OCI-LY7 (cell line): ENCODE data around the gene NCOA3. TPM values are rescaled to one million over a fixed set of nuclear protein-coding genes. Genes with fewer than 3 reads are reported as not detected.
A peak's percentile ranks its signal among the peaks of the same experiment; 100 is the strongest.

ENCODE experiments used
- BruUV-seq: library from RNA; stranded (reverse); fragments of 400-500 nt; replicated peaks from 2 replicates; lab custom pipeline; 2021; lab: Mats Ljungman, UMichigan
- CTCF ChIA-PET: fragments of 300-600 bp; sonication (Branson Sonifier 250); formaldehyde crosslinking; loops from one replicate; lab custom pipeline; 2022; ENCODE audit warnings: antibody characterized with exemption; ENCODE audit not compliant: unreplicated experiment; lab: Charles Lee
- POLR2A ChIA-PET: fragments of 300-600 bp; sonication (Branson Sonifier 250); formaldehyde crosslinking; loops from one replicate; lab custom pipeline; 2022; ENCODE audit warnings: antibody characterized with exemption; lab: Charles Lee
- DNase-seq: peaks from one replicate; pipeline ENCODE4 v3.0.0-alpha.2; 2015; ENCODE audit warnings: low spot score
- H2AFZ ChIP-seq: fragments of 200-600 bp; sonication (generic), shearing (Covaris generic); 2 replicates; pipeline ENCODE4 v1.6.1; 2014; ENCODE audit warnings: mild to moderate bottlenecking, antibody characterized with exemption, low read length, moderate library complexity
- H3K27ac ChIP-seq: fragments of 200-600 bp; sonication (generic); 2 replicates; pipeline ENCODE4 v1.5.1; 2014; ENCODE audit warnings: mixed run types, low read depth, mild to moderate bottlenecking, moderate library complexity, low read length, inconsistent platforms; ENCODE audit not compliant: poor library complexity, severe bottlenecking
- H3K36me3 ChIP-seq: fragments of 200-600 bp; sonication (generic); 2 replicates; pipeline ENCODE4 v1.6.1; 2014; ENCODE audit warnings: mild to moderate bottlenecking, antibody characterized with exemption, low read length, moderate library complexity, mixed read lengths; ENCODE audit not compliant: insufficient read depth
- H3K4me1 ChIP-seq: fragments of 200-600 bp; sonication (generic); 2 replicates; pipeline ENCODE4 v1.5.1; 2014; ENCODE audit warnings: mild to moderate bottlenecking, low read length; ENCODE audit not compliant: insufficient read depth, poor library complexity, severe bottlenecking
- H3K4me2 ChIP-seq: fragments of 200-600 bp; sonication (generic); 2 replicates; pipeline ENCODE4 v1.6.1; 2014; ENCODE audit warnings: mild to moderate bottlenecking, low read length
- H3K4me3 ChIP-seq: fragments of 200-600 bp; sonication (generic); 2 replicates; pipeline ENCODE4 v1.5.1; 2014; ENCODE audit warnings: mild to moderate bottlenecking, low read depth, low read length; ENCODE audit not compliant: poor library complexity, severe bottlenecking
- H3K79me2 ChIP-seq: fragments of 200-600 bp; sonication (generic); 2 replicates; pipeline ENCODE4 v1.6.1; 2016; ENCODE audit warnings: low read depth, mild to moderate bottlenecking, low read length, moderate library complexity, mixed read lengths; ENCODE audit not compliant: insufficient read depth
- H3K9me2 ChIP-seq: fragments of 200-600 bp; sonication (generic); 2 replicates; pipeline ENCODE4 v1.6.1; 2016; ENCODE audit warnings: mild to moderate bottlenecking, low read length, mixed read lengths; ENCODE audit not compliant: insufficient read depth
- H3K9me3 ChIP-seq: fragments of 200-600 bp; sonication (generic); 2 replicates; pipeline ENCODE4 v1.6.1; 2014; ENCODE audit warnings: mild to moderate bottlenecking, mixed run types, low read length, mixed read lengths
- H4K20me1 ChIP-seq: fragments of 200-600 bp; sonication (generic); 2 replicates; pipeline ENCODE4 v1.6.1; 2014; ENCODE audit warnings: mild to moderate bottlenecking, antibody characterized with exemption, low read length, moderate library complexity, mixed read lengths; ENCODE audit not compliant: insufficient read depth
- CTCF ChIP-seq: fragments of 200-600 bp; sonication (generic); conservative IDR thresholded peaks from 2 replicates; pipeline ENCODE4 v1.5.1; 2014; ENCODE audit warnings: mild to moderate bottlenecking, antibody characterized with exemption, low read length, moderate library complexity, mixed read lengths
- EZH2phosphoT487 ChIP-seq: fragments of 200-600 bp; sonication (generic); IDR thresholded peaks from 2 replicates; pipeline ENCODE4 v1.6.1; 2018; ENCODE audit warnings: low read depth, borderline replicate concordance, mild to moderate bottlenecking, mixed run types, antibody characterized with exemption, low read length, moderate library complexity, mixed read lengths
- intact Hi-C: fragments of 100-400 bp; cut with micrococcal nuclease; formaldehyde crosslinking; loops from one replicate; pipeline ENCODE4 v1.10.0; 2022; ENCODE audit not compliant: unreplicated experiment
- total RNA-seq, 2 experiments: library from RNA; depleted of rRNA in 1 of 2; stranded (reverse); fragments of >200 nt in 1 of 2; shearing (Covaris generic) in 1 of 2; gene quantifications; 2 replicates each; pipeline ENCODE4 v1.2.3, GENCODE V29; 2014 to 2022

Gene NCOA3
- total RNA-seq, 2 experiments from 2014 or later, result 50.5 to 75.6 TPM

DNA sequence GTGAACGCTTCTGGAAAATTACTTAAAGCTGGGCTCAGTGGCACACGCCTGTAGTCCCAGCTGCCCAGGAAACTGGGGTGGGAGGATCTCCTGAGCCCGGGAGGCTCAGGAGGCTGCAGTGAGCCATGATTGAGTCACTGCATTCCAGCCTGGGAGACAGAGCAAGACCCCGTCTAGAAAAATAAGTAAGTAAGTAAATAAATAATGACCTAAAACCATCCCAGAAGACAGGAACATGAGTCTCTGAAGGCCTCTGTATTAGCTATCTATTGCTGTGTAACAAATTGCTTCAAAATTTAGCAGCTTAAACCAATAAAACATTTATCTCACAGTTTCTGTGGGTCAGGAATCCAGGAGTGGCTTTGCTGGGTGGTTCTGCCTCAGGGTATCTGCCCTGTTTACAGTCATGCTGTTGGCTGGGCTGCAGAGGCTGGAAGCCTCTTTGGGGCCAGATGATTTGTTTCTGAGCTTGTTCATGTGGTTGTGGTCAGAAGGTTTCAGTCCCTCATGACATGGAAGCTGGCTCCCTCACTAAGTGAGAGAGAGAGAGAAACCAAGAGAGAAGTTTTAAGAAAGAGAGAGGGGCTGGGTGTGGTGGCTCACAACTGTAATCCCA is 48.4 kb upstream of the NCOA3 start:
- peak overlapping the region; percentile 82 for H2AFZ ChIP-seq
- H3K79me2 ChIP-seq, result no peaks in the 10 kb centered on the region
- ChIA-PET CTCF (interaction anchor here (1.1 to 1.2 kb wide), 2 partner anchors 15 to 18 kb away, joined by 3 to 5 read pairs; no protein-coding TSS in a partner anchor), POLR2A (interaction anchor here (0.5 to 7.7 kb wide), 18 partner anchors 8 to 1405 kb away, joined by 3 to 60 read pairs (median 4); partner anchors contain the start of gene NCOA3)
- no TSS peak for BruUV-seq
- H3K4me2 ChIP-seq, result peak overlapping the region; percentile 50
- no peaks in the 10 kb centered on the region for H3K9me2 ChIP-seq
- H3K4me1 ChIP-seq, result peaks cover 66% of the 10 kb centered on the region
- peak; percentile 70 for DNase-seq
- TF ChIP-seq EZH2phosphoT487, result no peak
- no peak for TF ChIP-seq CTCF
- H4K20me1 ChIP-seq, result no peaks in the 10 kb centered on the region
- H3K36me3 ChIP-seq, result no peaks in the 10 kb centered on the region
- intact Hi-C loops, result loop anchor here (1.0 to 5.0 kb wide), 2 partner anchors 38 to 49 kb away; partner anchors contain the start of gene NCOA3
- H3K9me3 ChIP-seq, result no peaks in the 10 kb centered on the region
- no peak overlapping the region for H3K4me3 ChIP-seq
- H3K27ac ChIP-seq, result peak overlapping the region; percentile 46

DNA sequence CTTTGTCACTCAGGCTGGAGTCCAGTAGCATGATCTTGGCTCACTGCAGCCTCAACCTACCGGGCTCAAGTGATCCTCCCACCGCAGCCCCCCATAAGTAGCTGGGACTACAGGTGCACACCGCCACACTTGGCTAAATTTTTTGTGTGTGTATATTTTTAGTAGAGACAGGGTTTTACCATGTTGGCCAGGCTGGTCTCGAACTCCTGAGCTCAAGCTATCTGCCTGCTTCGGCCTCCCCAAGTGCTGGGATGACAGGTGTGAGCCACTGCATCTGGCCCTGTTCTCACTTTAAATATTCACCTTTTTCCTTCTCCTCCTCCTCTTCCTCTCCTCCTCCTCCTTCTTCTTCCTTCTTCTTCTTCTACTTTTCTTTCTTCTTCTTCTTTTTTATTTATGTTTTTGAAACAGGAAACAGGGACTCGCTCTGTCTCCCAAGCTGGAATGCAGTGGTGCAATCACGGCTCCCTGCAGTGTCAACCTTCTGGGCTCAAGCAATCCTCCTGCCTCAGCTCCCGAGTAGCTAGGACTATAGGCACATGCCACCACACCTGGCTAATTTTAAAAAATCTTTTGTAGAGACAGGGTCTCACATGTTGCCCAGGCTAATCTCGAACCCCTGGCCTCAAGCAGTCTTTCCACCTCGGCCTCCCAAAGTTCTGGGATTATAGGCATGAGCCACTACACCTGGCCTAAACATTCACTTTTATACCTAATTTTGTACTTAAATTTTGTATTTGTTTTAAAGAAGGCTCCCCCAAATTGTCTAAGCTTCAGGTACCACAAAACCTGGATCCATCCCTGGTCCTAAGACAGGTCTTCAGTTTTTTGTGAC is 47.2 kb upstream of the NCOA3 start:
- CTCF ChIA-PET, result no interaction called here
- Histone ChIP-seq H3K9me3 (no peaks in the 10 kb centered on the region), H2AFZ (peak overlapping the region; percentile 82), H3K27ac (peak overlapping the region; percentile 46), H3K4me1 (peaks cover 65% of the 10 kb centered on the region), H3K36me3 (no peaks in the 10 kb centered on the region), H3K79me2 (no peaks in the 10 kb centered on the region), H3K4me3 (peak overlapping the region; percentile 1), H3K4me2 (peak overlapping the region; percentile 50), H4K20me1 (no peaks in the 10 kb centered on the region), H3K9me2 (no peaks in the 10 kb centered on the region)
- intact Hi-C loops, result loop anchor here (5.0 kb wide), 1 partner anchor 48 kb away; the partner anchor contains the start of gene NCOA3
- POLR2A ChIA-PET, result interaction anchor here (0.7 to 7.7 kb wide), 13 partner anchors 10 to 118 kb away, joined by 3 to 60 read pairs (median 4); partner anchors contain the start of genes NCOA3 and ZMYND8
- TF ChIP-seq EZH2phosphoT487 (no peak), CTCF (no peak)
- BruUV-seq, result no TSS peak
- peak; percentile 56 for DNase-seq
